H1 (cell line): ENCODE data around the gene ADCY3. TPM values are rescaled to one million over a fixed set of nuclear protein-coding genes. Genes with fewer than 3 reads are reported as not detected.

Source experiments
- CTCF ChIA-PET: fragments of 300-600 bp; sonication (Branson Sonifier 250); formaldehyde crosslinking; loops from one replicate; lab custom pipeline; 2021; ENCODE audit not compliant: partially characterized antibody; lab: Charles Lee
- POLR2A ChIA-PET: fragments of 300-600 bp; sonication (Branson Sonifier 250); formaldehyde crosslinking; loops from one replicate; lab custom pipeline; 2021; ENCODE audit warnings: inconsistent platforms; ENCODE audit not compliant: partially characterized antibody; lab: Charles Lee
- DNase-seq, 2 experiments: peaks; one replicate each; pipeline versions ENCODE4 v3.0.0 to v3.0.0-alpha.2; 2010 to 2022; ENCODE audit warnings: low spot score in 2 of 2, low read depth in 1 of 2, mixed read lengths in 1 of 2
- FAIRE-seq: peaks from 2 replicates; lab custom pipeline; 2011; peaks lifted over from hg19 to GRCh38; lab: Jason Lieb, UNC
- H2AFZ ChIP-seq: 2 replicates; pipeline ENCODE4 v1.8.1; 2012; ENCODE audit warnings: low read length, inconsistent platforms
- H2AK5ac ChIP-seq: 2 replicates; pipeline ENCODE4 v1.6.1; 2013; ENCODE audit warnings: low read depth, low read length
- H2BK120ac ChIP-seq: replicated peaks from 2 replicates; pipeline ENCODE3; 2013; ENCODE audit warnings: low read depth, low read length, inconsistent platforms
- H2BK12ac ChIP-seq: 2 replicates; pipeline ENCODE4 v1.6.1; 2013; ENCODE audit warnings: low read depth, low read length
- H2BK15ac ChIP-seq: 2 replicates; pipeline ENCODE4 v1.6.1; 2013; ENCODE audit warnings: low read length
- H2BK20ac ChIP-seq: 2 replicates; pipeline ENCODE4 v1.6.1; 2013; ENCODE audit warnings: low read length
- H2BK5ac ChIP-seq: 2 replicates; pipeline ENCODE4 v1.6.1; 2013; ENCODE audit warnings: low read depth, low read length
- H3K14ac ChIP-seq: 2 replicates; pipeline ENCODE4 v1.6.1; 2013; ENCODE audit warnings: inconsistent platforms; ENCODE audit not compliant: insufficient read length
- H3K18ac ChIP-seq: 2 replicates; pipeline ENCODE4 v1.6.1; 2013; ENCODE audit warnings: low read length; ENCODE audit errors: extremely low read depth
- H3K23ac ChIP-seq: 2 replicates; pipeline ENCODE4 v1.6.1; 2013; ENCODE audit warnings: inconsistent platforms; ENCODE audit not compliant: insufficient read length
- H3K23me2 ChIP-seq: 2 replicates; pipeline ENCODE4 v1.6.1; 2013; ENCODE audit warnings: low read depth, low read length
- H3K27ac ChIP-seq: 2 replicates; pipeline ENCODE4 v1.6.1; 2011; ENCODE audit warnings: low read depth, low read length, inconsistent platforms
- H3K27me3 ChIP-seq, 4 experiments: replicated peaks in 1 of 4; 1 replicate in 1 of 4; 2 replicates in 3 of 4; pipeline versions ENCODE4 v1.6.1 to v1.8.1; 2011 to 2013; ENCODE audit warnings: low read length in 3 of 4, mild to moderate bottlenecking in 3 of 4, inconsistent platforms in 2 of 4, mixed read lengths in 2 of 4, moderate library complexity in 1 of 4; ENCODE audit not compliant: control insufficient read depth in 3 of 4, insufficient read depth in 3 of 4; ENCODE audit errors: extremely low read depth in 1 of 4
- H3K36me3 ChIP-seq, 4 experiments: 2 replicates each; pipeline versions ENCODE4 v1.6.1 to v1.8.1; 2011 to 2013; ENCODE audit warnings: mild to moderate bottlenecking in 4 of 4, low read length in 3 of 4, moderate library complexity in 2 of 4, control low read depth in 1 of 4, inconsistent platforms in 1 of 4; ENCODE audit not compliant: insufficient read depth in 4 of 4, control insufficient read depth in 2 of 4
- H3K4ac ChIP-seq: replicated peaks from 2 replicates; pipeline ENCODE3; 2013; ENCODE audit warnings: low read length, low read depth, mixed read lengths, inconsistent platforms; ENCODE audit not compliant: insufficient read length
- H3K4me1 ChIP-seq, 4 experiments: replicated peaks in 1 of 4; 1 replicate in 1 of 4; 2 replicates in 3 of 4; pipeline versions ENCODE4 v1.6.1 to v1.8.1; 2011 to 2013; ENCODE audit warnings: low read length in 3 of 4, inconsistent platforms in 2 of 4, mixed read lengths in 1 of 4; ENCODE audit not compliant: insufficient read depth in 4 of 4, control insufficient read depth in 3 of 4
- H3K4me2 ChIP-seq, 2 experiments: 2 replicates each; pipeline versions ENCODE4 v1.6.1 to v1.8.1; 2011 to 2013; ENCODE audit warnings: low read depth in 2 of 2, low read length in 2 of 2, control low read depth in 1 of 2, inconsistent platforms in 1 of 2, mild to moderate bottlenecking in 1 of 2; ENCODE audit not compliant: insufficient read depth in 1 of 2
- H3K4me3 ChIP-seq, 4 experiments: fragments of 200-600, 300-600 bp in 1 of 4; sonication (generic), shearing (Covaris generic), sonication (Bioruptor Twin) in 1 of 4; 2 replicates each; pipeline versions ENCODE4 v1.5.1 to v1.8.1; 2011 to 2016; ENCODE audit warnings: low read length in 4 of 4, low read depth in 3 of 4, control low read depth in 2 of 4, inconsistent platforms in 2 of 4, mild to moderate bottlenecking in 2 of 4, mixed read lengths in 1 of 4, moderate library complexity in 1 of 4; ENCODE audit not compliant: insufficient read depth in 2 of 4; ENCODE audit errors: extremely low read depth in 1 of 4
- H3K56ac ChIP-seq: replicated peaks from 2 replicates; pipeline ENCODE3; 2013; ENCODE audit warnings: low read depth, mild to moderate bottlenecking, mixed read lengths, low read length, inconsistent platforms; ENCODE audit not compliant: insufficient read length
- H3K79me1 ChIP-seq: 2 replicates; pipeline ENCODE4 v1.6.1; 2013; ENCODE audit warnings: low read depth, low read length, control low read depth
- H3K79me2 ChIP-seq, 2 experiments: 2 replicates each; pipeline versions ENCODE4 v1.6.1 to v1.8.1; 2012 to 2013; ENCODE audit warnings: low read length in 2 of 2, mild to moderate bottlenecking in 2 of 2, inconsistent platforms in 1 of 2; ENCODE audit not compliant: insufficient read depth in 2 of 2, control insufficient read depth in 1 of 2
- H3K9ac ChIP-seq, 4 experiments: replicated peaks in 1 of 4; 1 replicate in 1 of 4; 2 replicates in 3 of 4; pipeline versions ENCODE4 v1.6.1 to v1.8.1; 2011 to 2013; ENCODE audit warnings: low read depth in 3 of 4, low read length in 3 of 4, control low read depth in 2 of 4, mild to moderate bottlenecking in 2 of 4, moderate library complexity in 2 of 4, inconsistent platforms in 1 of 4; ENCODE audit errors: extremely low read depth in 1 of 4
- H3K9me3 ChIP-seq, 2 experiments: 2 replicates each; pipeline versions ENCODE4 v1.6.1 to v1.8.1; 2012 to 2013; ENCODE audit warnings: mild to moderate bottlenecking in 2 of 2, moderate library complexity in 2 of 2, control low read depth in 1 of 2, inconsistent platforms in 1 of 2, low read depth in 1 of 2, low read length in 1 of 2, mixed read lengths in 1 of 2; ENCODE audit not compliant: insufficient read depth in 2 of 2
- H4K20me1 ChIP-seq, 2 experiments: replicated peaks in 1 of 2; 2 replicates each; pipeline versions ENCODE3 to v1.8.1; 2011 to 2013; ENCODE audit warnings: inconsistent platforms in 2 of 2, low read length in 2 of 2, mild to moderate bottlenecking in 1 of 2; ENCODE audit not compliant: insufficient read depth in 2 of 2, control insufficient read depth in 1 of 2
- H4K5ac ChIP-seq: 2 replicates; pipeline ENCODE4 v1.6.1; 2013; ENCODE audit warnings: low read length, low read depth, mixed read lengths, inconsistent platforms; ENCODE audit not compliant: insufficient read length
- H4K8ac ChIP-seq: 2 replicates; pipeline ENCODE4 v1.8.0; 2013; ENCODE audit warnings: mild to moderate bottlenecking, moderate library complexity, low read length, inconsistent platforms; ENCODE audit not compliant: insufficient read depth; ENCODE audit errors: extremely low read depth
- H4K91ac ChIP-seq: replicated peaks from 2 replicates; pipeline ENCODE3; 2013; ENCODE audit warnings: low read length, mixed read lengths, inconsistent platforms; ENCODE audit not compliant: insufficient read length
- EGR1 ChIP-seq: IDR thresholded peaks from 2 replicates; pipeline ENCODE4 v1.6.1; 2011; ENCODE audit warnings: low read depth, low read length, borderline replicate concordance
- GTF2F1 ChIP-seq: IDR thresholded peaks from 2 replicates; pipeline ENCODE4 v1.6.1; 2012; ENCODE audit warnings: low read depth, low read length, improper control_type of control experiment, borderline replicate concordance
- HDAC6 ChIP-seq: IDR thresholded peaks from one replicate; pipeline ENCODE4 v1.7.1; 2012; ENCODE audit warnings: low read depth, mild to moderate bottlenecking, inconsistent platforms, low read length, moderate library complexity
- NRF1 ChIP-seq: IDR thresholded peaks from 2 replicates; pipeline ENCODE4 v1.6.1; 2011; ENCODE audit warnings: mild to moderate bottlenecking, low read depth, low read length, improper control_type of control experiment
- POLR2A ChIP-seq, 2 experiments: IDR thresholded peaks; 1 replicate in 1 of 2; 2 replicates in 1 of 2; pipeline ENCODE4 v1.6.1; 2011; ENCODE audit warnings: low read depth in 2 of 2, low read length in 2 of 2, mild to moderate bottlenecking in 2 of 2; ENCODE audit errors: control extremely low read depth in 1 of 2
- RFX5 ChIP-seq: IDR thresholded peaks from 2 replicates; pipeline ENCODE4 v1.6.1; 2011; ENCODE audit warnings: low read depth, low read length, improper control_type of control experiment, borderline replicate concordance
- SIRT6 ChIP-seq: IDR thresholded peaks from one replicate; pipeline ENCODE4 v1.7.1; 2012; ENCODE audit warnings: low read length, inconsistent platforms
- SRF ChIP-seq: IDR thresholded peaks from 2 replicates; pipeline ENCODE4 v1.6.1; 2011; ENCODE audit warnings: mild to moderate bottlenecking, low read depth, low read length, moderate library complexity
- TAF7 ChIP-seq: optimal IDR thresholded peaks from 2 replicates; pipeline ENCODE3; 2011; ENCODE audit warnings: low read depth, mild to moderate bottlenecking, inconsistent platforms, low read length, moderate library complexity, borderline replicate concordance
- TBP ChIP-seq: IDR thresholded peaks from 2 replicates; pipeline ENCODE4 v1.6.1; 2011; ENCODE audit warnings: low read depth, low read length, improper control_type of control experiment
- TCF12 ChIP-seq: IDR thresholded peaks from 2 replicates; pipeline ENCODE4 v1.6.1; 2011; ENCODE audit warnings: low read depth, mild to moderate bottlenecking, low read length
- WGBS, 2 experiments: shearing (Covaris generic) in 1 of 2; methylation state at CpG; one replicate each; pipeline versions ENCODE4 v1.1.6 to v1.1.7; 2013 to 2015; ENCODE audit warnings: low lambda C conversion rate in 2 of 2, mixed read lengths in 2 of 2, inconsistent platforms in 1 of 2, low coverage in 1 of 2, missing lambda C conversion rate in 1 of 2; ENCODE audit not compliant: insufficient replicate concordance in 2 of 2, insufficient coverage in 1 of 2, insufficient read length in 1 of 2; ENCODE audit errors: extremely low coverage in 1 of 2, missing lambda C conversion rate in 1 of 2; 5-methylcytosine and 5-hydroxymethylcytosine counted together
- polyA plus RNA-seq, 7 experiments: library from polyadenylated mRNA; depleted of rRNA in 3 of 7; stranded (reverse) in 5 of 7; unstranded in 2 of 7; fragments of >200 nt in 5 of 7; fragments of 200-250 nt in 2 of 7; gene quantifications; 1 replicate in 5 of 7; 2 replicates in 1 of 7; 4 replicates in 1 of 7; pipeline versions ENCODE4 v1.2.1 to v1.2.3, GENCODE V29; 2011 to 2013; ENCODE audit warnings: missing spikeins in 2 of 7, mixed read lengths in 2 of 7
- total RNA-seq: library from RNA; stranded (reverse); fragmentation: NEBNext Ultra II Directional; extraction: Animal tissue kit (Norgen Biotek cat#: 25700); gene quantifications from 2 replicates; pipeline ENCODE4 v1.2.1, GENCODE V29; 2021
- TF ChIP-seq, protein P1 (sequence below): IDR thresholded peaks from 2 replicates; pipeline ENCODE4 v1.6.1; 2012; ENCODE audit warnings: inconsistent platforms

ADCY3 gene
- total and polyA plus RNA-seq, 2 of the 8 experiments (the other 6 are each of a cell fraction or from before 2014, with no cell fraction given), result 45.1 to 52.9 TPM

GRCh38 chr2:24771764-24772586 lies 148.1 kb downstream of the ADCY3 start:
- Histone ChIP-seq H3K4ac (no peak overlapping the region), H2BK20ac (no peak overlapping the region), H3K36me3 (no peaks in the 10 kb centered on the region), H3K56ac (no peak overlapping the region), H3K4me3 (no peak overlapping the region), H3K9me3 (no peaks in the 10 kb centered on the region), H2AFZ (no peak overlapping the region), H3K9ac (no peak overlapping the region), H3K18ac (no peak overlapping the region), H3K4me2 (no peak overlapping the region), H3K14ac (no peak overlapping the region), H2BK120ac (no peak overlapping the region), H2AK5ac (no peak overlapping the region), H2BK12ac (no peak overlapping the region), H3K79me1 (no peaks in the 10 kb centered on the region), H3K23me2 (no peaks in the 10 kb centered on the region; the same call in 1 of the 2 replicates), H2BK5ac (no peak overlapping the region), H3K4me1 (peaks cover 0 to 3% (median 1%) of the 10 kb centered on the region in 4 experiments; a peak in 3 of 7 replicates), H4K20me1 (no peaks in the 10 kb centered on the region), H3K79me2 (no peaks in the 10 kb centered on the region), H2BK15ac (no peak overlapping the region), H3K27me3 (no peaks in the 10 kb centered on the region), H3K23ac (no peak overlapping the region), H4K91ac (no peak overlapping the region), H3K27ac (no peak overlapping the region), H4K5ac (no peak overlapping the region), H4K8ac (no peak overlapping the region)
- POLR2A ChIA-PET, result interaction anchor here (1.5 to 3.9 kb wide), 2 partner anchors 21 to 50 kb away, joined by 3 to 22 read pairs; partner anchors contain the start of genes CENPO and PTRHD1
- CTCF ChIA-PET, result interaction anchor here (1.2 to 1.6 kb wide), 5 partner anchors 10 to 362 kb away, joined by 3 to 6 read pairs (median 3); no protein-coding TSS in a partner anchor
- FAIRE-seq, result no peak
- no peak for DNase-seq
- 91% methylated on average over 5 of the region's 5 CpGs; no CpG with 5 or more reads in 1 of the 2 experiments for WGBS, 2 experiments
- no peak for TF ChIP-seq RFX5
- no peak for TF ChIP-seq HDAC6
- TF ChIP-seq, protein P1, sequence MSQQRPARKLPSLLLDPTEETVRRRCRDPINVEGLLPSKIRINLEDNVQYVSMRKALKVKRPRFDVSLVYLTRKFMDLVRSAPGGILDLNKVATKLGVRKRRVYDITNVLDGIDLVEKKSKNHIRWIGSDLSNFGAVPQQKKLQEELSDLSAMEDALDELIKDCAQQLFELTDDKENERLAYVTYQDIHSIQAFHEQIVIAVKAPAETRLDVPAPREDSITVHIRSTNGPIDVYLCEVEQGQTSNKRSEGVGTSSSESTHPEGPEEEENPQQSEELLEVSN, result no peak
- no peak for TF ChIP-seq NRF1
- TF ChIP-seq POLR2A (IDR thresholded peaks at IDR 0.05; ENCODE audit: control extremely low read depth in 1 of 2, low read depth in 2 of 2, low read length in 2 of 2), result no peak
- no peak for TF ChIP-seq TBP
- no peak for TF ChIP-seq SRF
- TF ChIP-seq EGR1, result no peak
- TF ChIP-seq TAF7, result no peak
- TF ChIP-seq SIRT6, result no peak
- no peak for TF ChIP-seq GTF2F1
- TF ChIP-seq TCF12, result no peak
